Measurements from ENCODE around the gene SLC44A4.

- TF ChIP-seq PHF21A (IDR thresholded peaks at IDR 0.05; ENCODE audit: borderline replicate concordance, low read depth) (no peak), ZFP36 (IDR thresholded peaks at IDR 0.05; ENCODE audit: low read depth, low read length, partially characterized antibody) (no peak)
These were observed 8.6 kb upstream of the SLC44A4 start for GRCh38 chr6:31887173-31888007.
